GM12878 (cell line): ENCODE data around the gene SCMH1. TPM values are rescaled to one million over a fixed set of nuclear protein-coding genes. Genes with fewer than 3 reads are reported as not detected.

Experiments used
- ATAC-seq: fragments of 200-7000 bp; cut with Tn5 transposase; 3 replicates; pipeline ENCODE4 v1.9.1; 2020; ENCODE audit warnings: mild to moderate bottlenecking, moderate library complexity
- BruUV-seq: library from RNA; stranded (reverse); fragments of 400-500 nt; replicated peaks from 2 replicates; lab custom pipeline; 2021; lab: Mats Ljungman, UMichigan
- CTCF ChIA-PET: fragments of 300-600 bp; sonication (Branson Sonifier 250); formaldehyde crosslinking; extraction: SDS; loops from one replicate; lab custom pipeline; 2021; ENCODE audit warnings: inconsistent platforms; lab: Yijun Ruan, JAX
- POLR2A ChIA-PET: fragments of 350-600 bp; formaldehyde crosslinking; extraction: SDS; loops from one replicate; lab custom pipeline; 2021; ENCODE audit warnings: inconsistent platforms; lab: Charles Lee
- RAD21 ChIA-PET: fragments of 300-600 bp; sonication (Branson Sonifier 250); formaldehyde crosslinking; loops from one replicate; lab custom pipeline; 2023; ENCODE audit warnings: antibody characterized with exemption; ENCODE audit not compliant: unreplicated experiment; lab: Charles Lee
- SMC1A ChIA-PET: fragments of 300-600 bp; sonication (Branson Sonifier 250); formaldehyde crosslinking; loops from one replicate; lab custom pipeline; 2023; ENCODE audit not compliant: unreplicated experiment, uncharacterized antibody; lab: Charles Lee
- DNase-seq: peaks from one replicate; pipeline ENCODE4 v3.0.0-alpha.2; 2011; ENCODE audit warnings: low read depth, low spot score
- FAIRE-seq: peaks from 3 replicates; lab custom pipeline; 2011; peaks lifted over from hg19 to GRCh38; lab: Jason Lieb, UNC
- H2AFZ ChIP-seq: 2 replicates; pipeline ENCODE4 v1.6.0; 2011; ENCODE audit warnings: low read depth, low read length, control low read depth; ENCODE audit not compliant: control insufficient read depth
- H3K27ac ChIP-seq: 2 replicates; pipeline ENCODE4 v1.5.1; 2011; ENCODE audit warnings: control low read depth; ENCODE audit not compliant: control insufficient read depth, insufficient read depth
- H3K27me3 ChIP-seq, 2 experiments: replicated peaks in 1 of 2; 2 replicates each; pipeline versions ENCODE4 v1.6.0 to v1.6.1; 2011; ENCODE audit warnings: low read length in 1 of 2; ENCODE audit not compliant: control insufficient read depth in 2 of 2, insufficient read depth in 2 of 2
- H3K36me3 ChIP-seq, 2 experiments: 2 replicates each; pipeline ENCODE4 v1.5.1; 2011; ENCODE audit warnings: low read length in 1 of 2; ENCODE audit not compliant: control insufficient read depth in 2 of 2, insufficient read depth in 2 of 2
- H3K4me1 ChIP-seq: 2 replicates; pipeline ENCODE4 v1.6.1; 2011; ENCODE audit warnings: mild to moderate bottlenecking, low read length, moderate library complexity, mixed read lengths; ENCODE audit not compliant: control insufficient read depth, insufficient read depth
- H3K4me2 ChIP-seq: 2 replicates; pipeline ENCODE4 v1.6.0; 2011; ENCODE audit warnings: control low read depth; ENCODE audit not compliant: control insufficient read depth, insufficient read depth
- H3K4me3 ChIP-seq: fragments of 200-600 bp; sonication (generic); 2 replicates; pipeline ENCODE4 v1.5.1; 2016
- H3K79me2 ChIP-seq: 2 replicates; pipeline ENCODE4 v1.6.0; 2011; ENCODE audit warnings: low read length; ENCODE audit not compliant: control insufficient read depth, insufficient read depth
- H3K9ac ChIP-seq: 2 replicates; pipeline ENCODE4 v1.8.0; 2011; ENCODE audit warnings: low read length, control low read depth, mixed read lengths; ENCODE audit not compliant: control insufficient read depth, insufficient read depth
- H3K9me3 ChIP-seq: replicated peaks from 3 replicates; pipeline ENCODE4 v1.5.1; 2011; ENCODE audit warnings: mild to moderate bottlenecking, low read length; ENCODE audit not compliant: control insufficient read depth, insufficient read depth
- H4K20me1 ChIP-seq: 2 replicates; pipeline ENCODE4 v1.6.0; 2011; ENCODE audit not compliant: control insufficient read depth, insufficient read depth
- ASH2L ChIP-seq: fragments of 300-600, 200-600 bp; sonication (generic); IDR thresholded peaks from 2 replicates; pipeline ENCODE4 v1.6.1; 2017; ENCODE audit warnings: low read depth, mild to moderate bottlenecking, borderline replicate concordance
- ATF7 ChIP-seq: fragments of 450-650 bp; IDR thresholded peaks from 2 replicates; pipeline ENCODE4 v1.6.1; 2016; ENCODE audit warnings: low read depth, mild to moderate bottlenecking
- BACH1 ChIP-seq: fragments of 450-650 bp; IDR thresholded peaks from 2 replicates; pipeline ENCODE4 v1.6.1; 2017; ENCODE audit warnings: mild to moderate bottlenecking, borderline replicate concordance
- BCL3 ChIP-seq: IDR thresholded peaks from 2 replicates; pipeline ENCODE4 v1.6.1; 2011; ENCODE audit warnings: borderline replicate concordance, low read depth, mild to moderate bottlenecking, moderate library complexity, low read length; ENCODE audit not compliant: insufficient read depth, poor library complexity, severe bottlenecking
- BMI1 ChIP-seq: fragments of 450-650 bp; IDR thresholded peaks from 2 replicates; pipeline ENCODE4 v1.6.1; 2016; ENCODE audit warnings: mild to moderate bottlenecking, moderate library complexity, borderline replicate concordance
- BRCA1 ChIP-seq: IDR thresholded peaks from 2 replicates; pipeline ENCODE4 v1.6.1; 2011; ENCODE audit warnings: low read depth, low read length, improper control_type of control experiment
- HSF1 ChIP-seq: fragments of 150-350 bp; IDR thresholded peaks from 2 replicates; pipeline ENCODE4 v1.6.1; 2014; ENCODE audit warnings: mild to moderate bottlenecking, low read depth, low read length
- JUNB ChIP-seq: IDR thresholded peaks from 2 replicates; pipeline ENCODE4 v1.6.1; 2016; ENCODE audit warnings: antibody characterized with exemption, mild to moderate bottlenecking
- KDM1A ChIP-seq: fragments of 200-600 bp; sonication (generic); IDR thresholded peaks from 2 replicates; pipeline ENCODE4 v1.6.1; 2016; ENCODE audit warnings: borderline replicate concordance
- PBX3 ChIP-seq: IDR thresholded peaks from 2 replicates; pipeline ENCODE4 v1.6.1; 2011; ENCODE audit warnings: mild to moderate bottlenecking, low read depth, low read length, moderate library complexity; ENCODE audit not compliant: insufficient replicate concordance
- RUNX3 ChIP-seq: IDR thresholded peaks from 2 replicates; pipeline ENCODE4 v1.6.1; 2012; ENCODE audit warnings: low read length, inconsistent platforms
- SMC3 ChIP-seq: IDR thresholded peaks from 2 replicates; pipeline ENCODE4 v1.6.1; 2011; ENCODE audit warnings: low read length, improper control_type of control experiment, borderline replicate concordance
- ZNF274 ChIP-seq: IDR thresholded peaks from one replicate; pipeline ENCODE4 v1.8.0; 2011; ENCODE audit not compliant: insufficient read length, insufficient read depth
- ZNF592 ChIP-seq: fragments of 450-650 bp; IDR thresholded peaks from 2 replicates; pipeline ENCODE4 v1.6.1; 2017; ENCODE audit warnings: mild to moderate bottlenecking, moderate library complexity
- ZZZ3 ChIP-seq: IDR thresholded peaks from 2 replicates; pipeline ENCODE4 v1.6.1; 2011; ENCODE audit warnings: low read depth; ENCODE audit not compliant: control insufficient read depth, insufficient read length
- WGBS: methylation state at CpG from one replicate; pipeline ENCODE4 v1.1.6; 2016; ENCODE audit warnings: low lambda C conversion rate; ENCODE audit not compliant: insufficient replicate concordance, insufficient coverage; ENCODE audit errors: missing lambda C conversion rate; 5-methylcytosine and 5-hydroxymethylcytosine counted together
- in situ Hi-C: fragments of 300-500 bp; cut with MboI; formaldehyde crosslinking; loops from 9 replicates; pipeline ENCODE4 v1.14.3; 2018; ENCODE audit warnings: mixed read lengths
- intact Hi-C: fragments of 100-400 bp; cut with micrococcal nuclease; formaldehyde crosslinking; loops from one replicate; pipeline ENCODE4 v1.14.2; 2022; ENCODE audit not compliant: unreplicated experiment
- polyA plus RNA-seq, 11 experiments: library from polyadenylated mRNA; depleted of rRNA in 4 of 11; unstranded in 6 of 11; stranded (reverse) in 5 of 11; fragments of >200 nt; fragmentation: Nextera tagmentation in 4 of 11; fragmentation: Illumina TruSeq in 1 of 11; extraction: Ambion mirVana in 4 of 11; extraction: Trizol in 1 of 11; gene quantifications; 1 replicate in 1 of 11; 2 replicates in 10 of 11; pipeline versions ENCODE4 v1.2.1 to v1.2.3, GENCODE V29; 2011 to 2016; ENCODE audit warnings: inconsistent platforms in 2 of 11, missing spikeins in 2 of 11, low read depth in 1 of 11
- total RNA-seq, 4 experiments: library from RNA; depleted of rRNA in 3 of 4; stranded (reverse); fragments of >200 nt in 3 of 4; fragmentation: Illumina TruSeq in 1 of 4; extraction: Trizol in 1 of 4; gene quantifications; 2 replicates each; pipeline versions ENCODE4 v1.2.1 to v1.2.3, GENCODE V29; 2013 to 2021
- TF ChIP-seq, protein P1 (sequence below): fragments of 450-650 bp; IDR thresholded peaks from 2 replicates; pipeline ENCODE4 v1.6.1; 2014; ENCODE audit warnings: mild to moderate bottlenecking

Gene SCMH1
- total and polyA plus RNA-seq, 10 of the 15 experiments (the other 5 are each of a cell fraction or from before 2014, with no cell fraction given), result 7.5 to 44.1 (median 27.8) TPM

DNA sequence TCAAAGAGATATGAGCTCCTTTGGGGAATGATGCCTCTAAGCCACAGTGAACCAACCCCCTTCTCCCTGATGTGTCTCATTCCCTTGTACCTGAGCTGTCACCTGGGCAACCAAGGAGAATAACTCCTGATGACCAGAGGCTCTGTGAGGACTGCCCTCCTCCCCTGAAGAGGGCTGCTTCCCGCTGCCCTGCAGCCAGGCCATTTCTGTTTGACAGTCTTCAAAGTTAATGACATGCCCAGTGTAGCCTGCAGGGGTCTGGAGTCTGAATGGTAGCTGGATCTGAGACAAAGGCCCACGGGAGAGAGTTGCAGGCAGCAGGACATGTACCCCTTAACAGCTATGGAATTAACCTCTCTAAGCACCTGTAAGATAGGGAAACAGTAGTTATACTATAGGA lies 217.2 kb downstream of the SCMH1 start:
- H3K9me3 ChIP-seq, result no peaks in the 10 kb centered on the region
- peaks cover 5 to 7% of the 10 kb centered on the region in 2 experiments for H3K36me3 ChIP-seq
- H3K27me3 ChIP-seq, result no peaks in the 10 kb centered on the region
- ChIA-PET RAD21 (no interaction called here), POLR2A (interaction anchor here (0.6 kb wide), 1 partner anchor 131 kb away, joined by 4 read pairs; no protein-coding TSS in a partner anchor), SMC1A (no interaction called here), CTCF (interaction anchor here (1.0 kb wide), 1 partner anchor 21 kb away, joined by 3 read pairs; no protein-coding TSS in a partner anchor)
- ATAC-seq (no peak), FAIRE-seq (no peak), DNase-seq (no peak)
- no peaks in the 10 kb centered on the region for H3K4me1 ChIP-seq
- no peaks in the 10 kb centered on the region for H3K79me2 ChIP-seq
- H3K4me3 ChIP-seq, result no peak overlapping the region
- no peak overlapping the region for H2AFZ ChIP-seq
- in situ Hi-C loops (no loop called here), intact Hi-C loops (no loop called here)
- 100% methylated on average over 2 of the region's 2 CpGs for WGBS
- no peak overlapping the region for H3K4me2 ChIP-seq
- BruUV-seq, result TSS peak; percentile 32
- no peaks in the 10 kb centered on the region for H4K20me1 ChIP-seq
- no peak overlapping the region for H3K27ac ChIP-seq
- H3K9ac ChIP-seq, result no peak overlapping the region
- no peak for TF ChIP-seq BCL3
- no peak for TF ChIP-seq ATF7
- TF ChIP-seq BMI1, result no peak
- no peak for TF ChIP-seq PBX3
- TF ChIP-seq SMC3, result no peak
- no peak for TF ChIP-seq BACH1
- TF ChIP-seq ZNF592, result no peak
- TF ChIP-seq BRCA1, result no peak
- TF ChIP-seq ZZZ3, result no peak
- TF ChIP-seq RUNX3, result no peak
- no peak for TF ChIP-seq ASH2L
- TF ChIP-seq, protein P1, sequence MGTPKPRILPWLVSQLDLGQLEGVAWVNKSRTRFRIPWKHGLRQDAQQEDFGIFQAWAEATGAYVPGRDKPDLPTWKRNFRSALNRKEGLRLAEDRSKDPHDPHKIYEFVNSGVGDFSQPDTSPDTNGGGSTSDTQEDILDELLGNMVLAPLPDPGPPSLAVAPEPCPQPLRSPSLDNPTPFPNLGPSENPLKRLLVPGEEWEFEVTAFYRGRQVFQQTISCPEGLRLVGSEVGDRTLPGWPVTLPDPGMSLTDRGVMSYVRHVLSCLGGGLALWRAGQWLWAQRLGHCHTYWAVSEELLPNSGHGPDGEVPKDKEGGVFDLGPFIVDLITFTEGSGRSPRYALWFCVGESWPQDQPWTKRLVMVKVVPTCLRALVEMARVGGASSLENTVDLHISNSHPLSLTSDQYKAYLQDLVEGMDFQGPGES, result no peak
- no peak for TF ChIP-seq JUNB
- no peak for TF ChIP-seq HSF1
- TF ChIP-seq ZNF274, result no peak
- TF ChIP-seq KDM1A, result no peak
